Measurements from ENCODE around the gene SNX22.
A peak's percentile ranks its signal among the peaks of the same experiment; 100 is the strongest.

The SNX22 gene

GRCh38 chr15:64148581-64148980, 3.0 kb upstream of the SNX22 start:
- Histone ChIP-seq H3K36me3 (ENCODE audit: control insufficient read depth, insufficient read depth, low read length) (no peaks in the 10 kb centered on the region), H3K4ac (ENCODE audit: low read depth, low read length) (no peak overlapping the region), H3K4me1 (ENCODE audit: control insufficient read depth, low read depth, low read length) (no peaks in the 10 kb centered on the region), H3K9ac (ENCODE audit: low read length) (no peak overlapping the region), H2AK5ac (ENCODE audit: low read length) (no peak overlapping the region), H3K27ac (ENCODE audit: low read depth, low read length) (no peak overlapping the region), H2BK5ac (ENCODE audit: low read length) (no peak overlapping the region), H2BK120ac (ENCODE audit: low read depth, low read length) (no peak overlapping the region), H3K18ac (ENCODE audit: low read length) (no peak overlapping the region), H4K8ac (ENCODE audit: low read depth, low read length) (no peak overlapping the region), H3K79me2 (ENCODE audit: control insufficient read depth, insufficient read depth, low read length) (no peaks in the 10 kb centered on the region), H4K5ac (ENCODE audit: low read length) (no peak overlapping the region), H3K4me3 (ENCODE audit: low read length) (no peak overlapping the region), H3K56ac (ENCODE audit: low read length) (no peak overlapping the region), H3K79me1 (ENCODE audit: low read length) (no peaks in the 10 kb centered on the region), H3K23ac (ENCODE audit: low read length) (no peak overlapping the region), H3K4me2 (ENCODE audit: low read length) (no peak overlapping the region), H2BK15ac (replicated peaks; ENCODE audit: low read depth) (no peak overlapping the region), H3K27me3 (ENCODE audit: insufficient read depth, low read length, poor library complexity) (peaks cover 8% of the 10 kb centered on the region)
- no CpG with 5 or more reads among the region's 3 CpGs for WGBS (ENCODE audit: extremely low coverage, insufficient coverage, low lambda C conversion rate)
- no peak for DNase-seq

GRCh38 chr15:64149424-64149823, 2.1 kb upstream of the SNX22 start:
- no peak overlapping the region for H3K4me2 ChIP-seq (ENCODE audit: low read length)
- no peak overlapping the region for H4K5ac ChIP-seq (ENCODE audit: low read length)
- no peak overlapping the region for H4K8ac ChIP-seq (ENCODE audit: low read depth, low read length)
- H2BK5ac ChIP-seq (ENCODE audit: low read length): no peak overlapping the region
- peak; percentile 81 for DNase-seq
- no peak overlapping the region for H3K23ac ChIP-seq (ENCODE audit: low read length)
- no peaks in the 10 kb centered on the region for H3K36me3 ChIP-seq (ENCODE audit: control insufficient read depth, insufficient read depth, low read length)
- H3K27me3 ChIP-seq (ENCODE audit: insufficient read depth, low read length, poor library complexity): peaks cover 8% of the 10 kb centered on the region
- H3K4me1 ChIP-seq (ENCODE audit: control insufficient read depth, low read depth, low read length): no peaks in the 10 kb centered on the region
- H3K27ac ChIP-seq (ENCODE audit: low read depth, low read length): no peak overlapping the region
- no peak overlapping the region for H2BK15ac ChIP-seq (replicated peaks; ENCODE audit: low read depth)
- H3K56ac ChIP-seq (ENCODE audit: low read length): no peak overlapping the region
- H2AK5ac ChIP-seq (ENCODE audit: low read length): no peak overlapping the region
- no peak overlapping the region for H3K9ac ChIP-seq (ENCODE audit: low read length)
- H3K18ac ChIP-seq (ENCODE audit: low read length): no peak overlapping the region
- H3K79me1 ChIP-seq (ENCODE audit: low read length): no peaks in the 10 kb centered on the region
- H2BK120ac ChIP-seq (ENCODE audit: low read depth, low read length): no peak overlapping the region
- H3K79me2 ChIP-seq (ENCODE audit: control insufficient read depth, insufficient read depth, low read length): no peaks in the 10 kb centered on the region
- no peak overlapping the region for H3K4me3 ChIP-seq (ENCODE audit: low read length)
- H3K4ac ChIP-seq (ENCODE audit: low read depth, low read length): no peak overlapping the region

GRCh38 chr15:64149893-64150578, 1.5 kb upstream of the SNX22 start:
- no peak overlapping the region for H3K9ac ChIP-seq (ENCODE audit: low read length)
- no peaks in the 10 kb centered on the region for H3K4me1 ChIP-seq (ENCODE audit: control insufficient read depth, low read depth, low read length)
- no peak overlapping the region for H2AK5ac ChIP-seq (ENCODE audit: low read length)
- H4K5ac ChIP-seq (ENCODE audit: low read length): no peak overlapping the region
- H3K79me2 ChIP-seq (ENCODE audit: control insufficient read depth, insufficient read depth, low read length): no peaks in the 10 kb centered on the region
- no peaks in the 10 kb centered on the region for H3K36me3 ChIP-seq (ENCODE audit: control insufficient read depth, insufficient read depth, low read length)
- H3K23ac ChIP-seq (ENCODE audit: low read length): no peak overlapping the region
- H3K56ac ChIP-seq (ENCODE audit: low read length): no peak overlapping the region
- DNase-seq: no peak
- no peak overlapping the region for H3K4me2 ChIP-seq (ENCODE audit: low read length)
- WGBS (ENCODE audit: extremely low coverage, insufficient coverage, low lambda C conversion rate): no CpG with 5 or more reads among the region's 9 CpGs
- no peak overlapping the region for H3K4me3 ChIP-seq (ENCODE audit: low read length)
- H3K79me1 ChIP-seq (ENCODE audit: low read length): no peaks in the 10 kb centered on the region
- no peak overlapping the region for H2BK5ac ChIP-seq (ENCODE audit: low read length)
- H2BK15ac ChIP-seq (replicated peaks; ENCODE audit: low read depth): no peak overlapping the region
- H3K27me3 ChIP-seq (ENCODE audit: insufficient read depth, low read length, poor library complexity): peaks cover 8% of the 10 kb centered on the region
- no peak overlapping the region for H3K27ac ChIP-seq (ENCODE audit: low read depth, low read length)
- H3K4ac ChIP-seq (ENCODE audit: low read depth, low read length): no peak overlapping the region
- H4K8ac ChIP-seq (ENCODE audit: low read depth, low read length): no peak overlapping the region
- no peak overlapping the region for H3K18ac ChIP-seq (ENCODE audit: low read length)
- H2BK120ac ChIP-seq (ENCODE audit: low read depth, low read length): no peak overlapping the region

GRCh38 chr15:64152507-64153387, 1.2 kb downstream of the SNX22 start:
- Histone ChIP-seq H2AK5ac (ENCODE audit: low read length) (no peak overlapping the region), H3K23ac (ENCODE audit: low read length) (no peak overlapping the region), H3K4me1 (ENCODE audit: control insufficient read depth, low read depth, low read length) (no peaks in the 10 kb centered on the region), H3K27ac (ENCODE audit: low read depth, low read length) (no peak overlapping the region), H2BK15ac (replicated peaks; ENCODE audit: low read depth) (no peak overlapping the region), H2BK5ac (ENCODE audit: low read length) (no peak overlapping the region), H3K9ac (ENCODE audit: low read length) (no peak overlapping the region), H3K79me1 (ENCODE audit: low read length) (peaks cover 2% of the 10 kb centered on the region), H3K36me3 (ENCODE audit: control insufficient read depth, insufficient read depth, low read length) (peaks cover 16% of the 10 kb centered on the region), H3K4me2 (ENCODE audit: low read length) (peak overlapping the region; percentile 24), H3K4me3 (ENCODE audit: low read length) (no peak overlapping the region), H4K8ac (ENCODE audit: low read depth, low read length) (no peak overlapping the region), H3K27me3 (ENCODE audit: insufficient read depth, low read length, poor library complexity) (peaks cover 8% of the 10 kb centered on the region), H2BK120ac (ENCODE audit: low read depth, low read length) (no peak overlapping the region), H3K79me2 (ENCODE audit: control insufficient read depth, insufficient read depth, low read length) (no peaks in the 10 kb centered on the region), H4K5ac (ENCODE audit: low read length) (no peak overlapping the region), H3K56ac (ENCODE audit: low read length) (no peak overlapping the region), H3K18ac (ENCODE audit: low read length) (no peak overlapping the region), H3K4ac (ENCODE audit: low read depth, low read length) (no peak overlapping the region)
- no CpG with 5 or more reads among the region's 27 CpGs for WGBS (ENCODE audit: extremely low coverage, insufficient coverage, low lambda C conversion rate)
- peak; percentile 37 for DNase-seq

DNA sequence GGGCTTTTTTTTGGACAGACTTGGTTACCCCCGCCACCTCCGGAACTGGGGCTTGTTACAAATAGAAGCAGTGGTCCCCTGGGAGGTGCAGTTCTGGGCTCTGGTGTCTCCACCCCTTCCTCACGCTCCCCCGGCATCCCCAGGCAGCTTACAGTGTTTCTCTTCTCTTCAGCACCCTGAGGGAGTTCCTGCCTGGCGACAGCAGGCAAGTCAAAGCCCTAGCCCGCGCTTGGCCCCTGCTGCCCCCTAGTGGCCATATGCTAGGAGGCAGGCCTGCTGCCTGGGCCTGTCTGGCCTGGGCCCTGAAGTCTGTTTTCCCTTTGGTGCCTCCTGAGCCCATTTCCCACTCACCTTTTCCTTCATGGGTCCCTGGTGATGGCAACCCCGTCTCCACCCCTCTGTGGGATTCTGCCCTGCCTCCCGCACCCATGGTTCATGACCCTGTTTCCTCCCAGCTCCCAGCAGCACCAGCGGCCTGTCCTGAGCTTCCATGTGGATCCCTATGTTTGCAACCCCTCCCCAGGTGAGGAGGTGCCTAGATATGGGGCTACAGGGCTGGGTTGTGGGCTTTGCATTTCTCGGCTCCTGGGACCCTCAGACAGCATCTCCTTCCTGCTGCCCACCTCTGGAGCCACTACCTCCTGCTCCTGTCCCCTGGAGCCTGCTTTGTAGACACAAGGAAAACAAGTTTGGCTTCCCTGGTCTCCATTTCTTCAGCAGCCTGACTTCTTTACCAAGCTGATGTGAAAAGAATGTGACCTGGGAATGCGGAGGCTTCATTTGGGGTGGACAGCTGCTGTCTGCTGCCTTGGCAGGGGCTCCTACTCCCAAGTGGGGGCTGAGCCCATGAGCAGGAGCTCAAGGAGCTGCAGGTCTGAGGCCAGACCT, 2.2 kb downstream of the SNX22 start:
- Histone ChIP-seq H2BK120ac (ENCODE audit: low read depth, low read length) (no peak overlapping the region), H3K79me2 (ENCODE audit: control insufficient read depth, insufficient read depth, low read length) (no peaks in the 10 kb centered on the region), H3K27ac (ENCODE audit: low read depth, low read length) (no peak overlapping the region), H2BK5ac (ENCODE audit: low read length) (no peak overlapping the region), H4K5ac (ENCODE audit: low read length) (no peak overlapping the region), H3K4me1 (ENCODE audit: control insufficient read depth, low read depth, low read length) (no peaks in the 10 kb centered on the region), H3K79me1 (ENCODE audit: low read length) (peaks cover 7% of the 10 kb centered on the region), H3K27me3 (ENCODE audit: insufficient read depth, low read length, poor library complexity) (peaks cover 8% of the 10 kb centered on the region), H3K9ac (ENCODE audit: low read length) (peak overlapping the region; percentile 30), H3K23ac (ENCODE audit: low read length) (no peak overlapping the region), H2BK15ac (replicated peaks; ENCODE audit: low read depth) (no peak overlapping the region), H2AK5ac (ENCODE audit: low read length) (no peak overlapping the region), H3K18ac (ENCODE audit: low read length) (no peak overlapping the region), H3K56ac (ENCODE audit: low read length) (no peak overlapping the region), H3K4me2 (ENCODE audit: low read length) (no peak overlapping the region), H3K36me3 (ENCODE audit: control insufficient read depth, insufficient read depth, low read length) (peaks cover 25% of the 10 kb centered on the region), H3K4me3 (ENCODE audit: low read length) (no peak overlapping the region), H3K4ac (ENCODE audit: low read depth, low read length) (no peak overlapping the region), H4K8ac (ENCODE audit: low read depth, low read length) (no peak overlapping the region)
- no CpG with 5 or more reads among the region's 12 CpGs for WGBS (ENCODE audit: extremely low coverage, insufficient coverage, low lambda C conversion rate)
- peak; percentile 93 for DNase-seq

All from mesendoderm (in vitro differentiated cells).